IMR-90 (cell line): ENCODE measurements around the gene RNF212. TPM values are rescaled to one million over a fixed set of nuclear protein-coding genes. Genes with fewer than 3 reads are reported as not detected.

ENCODE experiments used
- ATAC-seq: fragments of 200-7000 bp; cut with Tn5 transposase; 2 replicates; pipeline ENCODE4 v1.9.1; 2020; ENCODE audit warnings: low read depth, mild to moderate bottlenecking, moderate library complexity
- BruUV-seq: library from RNA; stranded (reverse); fragments of 400-500 nt; replicated peaks from 2 replicates; lab custom pipeline; 2021; lab: Mats Ljungman, UMichigan
- CTCF ChIA-PET: fragments of 300-600 bp; formaldehyde crosslinking; extraction: SDS; loops from one replicate; lab custom pipeline; 2021; ENCODE audit warnings: antibody characterized with exemption; lab: Yijun Ruan, JAX
- POLR2A ChIA-PET: fragments of 300-600 bp; sonication (Branson Sonifier 250); formaldehyde crosslinking; loops from one replicate; lab custom pipeline; 2022; ENCODE audit warnings: antibody characterized with exemption; ENCODE audit not compliant: unreplicated experiment; lab: Charles Lee
- DNase-seq: peaks from one replicate; pipeline ENCODE4 v3.0.0; 2013
- H2AFZ ChIP-seq: replicated peaks from 2 replicates; pipeline ENCODE3; 2013; ENCODE audit warnings: low read length, mild to moderate bottlenecking; ENCODE audit not compliant: poor library complexity
- H2AK5ac ChIP-seq: 2 replicates; pipeline ENCODE4 v1.6.1; 2013; ENCODE audit warnings: low read depth, low read length, inconsistent platforms
- H2AK9ac ChIP-seq: replicated peaks from 2 replicates; pipeline ENCODE3; 2013; ENCODE audit warnings: mild to moderate bottlenecking, low read depth, low read length, moderate library complexity; ENCODE audit not compliant: poor library complexity
- H2BK120ac ChIP-seq: 2 replicates; pipeline ENCODE4 v1.6.1; 2013; ENCODE audit warnings: low read depth, low read length, inconsistent platforms
- H2BK15ac ChIP-seq: 3 replicates; pipeline ENCODE4 v1.6.1; 2013; ENCODE audit warnings: low read depth, low read length, inconsistent platforms
- H2BK20ac ChIP-seq: 2 replicates; pipeline ENCODE4 v1.6.1; 2013; ENCODE audit warnings: low read depth, mild to moderate bottlenecking, inconsistent platforms, low read length, moderate library complexity
- H2BK5ac ChIP-seq: 2 replicates; pipeline ENCODE4 v1.6.1; 2013; ENCODE audit warnings: mild to moderate bottlenecking, low read depth, low read length, inconsistent platforms; ENCODE audit not compliant: poor library complexity, severe bottlenecking
- H3K14ac ChIP-seq: replicated peaks from 2 replicates; pipeline ENCODE4 v1.6.1; 2013; ENCODE audit warnings: low read depth, low read length, inconsistent platforms
- H3K18ac ChIP-seq: 2 replicates; pipeline ENCODE4 v1.6.1; 2013; ENCODE audit warnings: low read depth, low read length, control low read depth
- H3K23ac ChIP-seq: 2 replicates; pipeline ENCODE4 v1.6.1; 2013; ENCODE audit warnings: low read depth, low read length, inconsistent platforms
- H3K27ac ChIP-seq: 2 replicates; pipeline ENCODE4 v1.5.1; 2013; ENCODE audit warnings: mild to moderate bottlenecking, control low read depth, low read length; ENCODE audit not compliant: insufficient read depth
- H3K27me3 ChIP-seq: 2 replicates; pipeline ENCODE4 v1.6.1; 2013; ENCODE audit warnings: low read length; ENCODE audit not compliant: control insufficient read depth, insufficient read depth
- H3K36me3 ChIP-seq: 2 replicates; pipeline ENCODE4 v1.6.1; 2013; ENCODE audit warnings: low read length, mixed read lengths; ENCODE audit not compliant: control insufficient read depth, insufficient read depth
- H3K4ac ChIP-seq: 2 replicates; pipeline ENCODE4 v1.6.1; 2013; ENCODE audit warnings: low read depth, low read length, inconsistent platforms
- H3K4me1 ChIP-seq: 2 replicates; pipeline ENCODE4 v1.6.1; 2013; ENCODE audit warnings: low read length, mixed read lengths; ENCODE audit not compliant: control insufficient read depth, insufficient read depth
- H3K4me2 ChIP-seq: 2 replicates; pipeline ENCODE4 v1.6.1; 2013; ENCODE audit warnings: low read depth, mild to moderate bottlenecking, control low read depth, low read length, moderate library complexity
- H3K4me3 ChIP-seq: 2 replicates; pipeline ENCODE4 v1.5.1; 2013; ENCODE audit warnings: low read depth, mild to moderate bottlenecking, control low read depth, low read length, moderate library complexity; ENCODE audit not compliant: insufficient read depth
- H3K56ac ChIP-seq: 2 replicates; pipeline ENCODE4 v1.6.1; 2013; ENCODE audit warnings: low read length, inconsistent platforms; ENCODE audit not compliant: insufficient read depth; ENCODE audit errors: extremely low read depth
- H3K79me1 ChIP-seq, 2 experiments: 2 replicates each; pipeline ENCODE4 v1.6.1; 2013; ENCODE audit warnings: low read length in 2 of 2, inconsistent platforms in 1 of 2, low read depth in 1 of 2
- H3K9ac ChIP-seq: 2 replicates; pipeline ENCODE4 v1.6.1; 2013; ENCODE audit warnings: low read depth, low read length, control low read depth
- H3K9me1 ChIP-seq: 2 replicates; pipeline ENCODE4 v1.6.1; 2013; ENCODE audit warnings: low read length, inconsistent platforms; ENCODE audit not compliant: insufficient read depth
- H3K9me3 ChIP-seq: 2 replicates; pipeline ENCODE4 v1.6.1; 2013; ENCODE audit warnings: low read length; ENCODE audit not compliant: control insufficient read depth, insufficient read depth
- H4K20me1 ChIP-seq: 2 replicates; pipeline ENCODE4 v1.6.1; 2013; ENCODE audit warnings: low read length, inconsistent platforms; ENCODE audit not compliant: insufficient read depth
- H4K5ac ChIP-seq: 2 replicates; pipeline ENCODE4 v1.6.1; 2013; ENCODE audit warnings: mild to moderate bottlenecking, low read depth, low read length, control low read depth
- H4K8ac ChIP-seq, 2 experiments: 2 replicates each; pipeline ENCODE4 v1.6.1; 2013; ENCODE audit warnings: low read depth in 2 of 2, low read length in 2 of 2, control low read depth in 1 of 2, inconsistent platforms in 1 of 2
- H4K91ac ChIP-seq: 2 replicates; pipeline ENCODE4 v1.6.1; 2013; ENCODE audit warnings: low read depth, low read length, inconsistent platforms; ENCODE audit not compliant: insufficient read depth
- CEBPB ChIP-seq: IDR thresholded peaks from 2 replicates; pipeline ENCODE4 v1.6.1; 2012; ENCODE audit warnings: low read depth, low read length, improper control_type of control experiment
- CHD1 ChIP-seq: IDR thresholded peaks from 2 replicates; pipeline ENCODE4 v1.6.1; 2012; ENCODE audit warnings: low read depth, low read length, improper control_type of control experiment
- CTCF ChIP-seq: conservative IDR thresholded peaks from 2 replicates; pipeline ENCODE4 v1.5.1; 2012; ENCODE audit warnings: mild to moderate bottlenecking, low read depth, low read length, improper control_type of control experiment
- MXI1 ChIP-seq: IDR thresholded peaks from 2 replicates; pipeline ENCODE4 v1.6.1; 2012; ENCODE audit warnings: low read depth, mild to moderate bottlenecking, low read length, moderate library complexity, borderline replicate concordance
- NFE2L2 ChIP-seq: fragments of 150-350 bp; IDR thresholded peaks from 2 replicates; pipeline ENCODE4 v1.6.1; 2016; ENCODE audit warnings: low read depth, mild to moderate bottlenecking, low read length
- POLR2A ChIP-seq: IDR thresholded peaks from 2 replicates; pipeline ENCODE4 v1.6.1; 2012; ENCODE audit warnings: mild to moderate bottlenecking, low read depth, low read length
- RCOR1 ChIP-seq: IDR thresholded peaks from 2 replicates; pipeline ENCODE4 v1.6.1; 2012; ENCODE audit warnings: mild to moderate bottlenecking, low read length, improper control_type of control experiment; ENCODE audit not compliant: insufficient replicate concordance
- WGBS, 2 experiments: methylation state at CpG; one replicate each; pipeline versions ENCODE4 v1.1.5 to v1.1.7; 2013; ENCODE audit warnings: missing lambda C conversion rate in 2 of 2; ENCODE audit not compliant: insufficient read length in 1 of 2; ENCODE audit errors: extremely low coverage in 2 of 2; 5-methylcytosine and 5-hydroxymethylcytosine counted together
- dilution Hi-C: fragments of 300-500 bp; cut with HindIII; formaldehyde crosslinking; loops from one replicate; pipeline ENCODE4 v1.14.3; 2018; ENCODE audit warnings: low sequenced_read_pairs; ENCODE audit not compliant: unreplicated experiment
- in situ Hi-C: fragments of 300-500 bp; cut with MboI; formaldehyde crosslinking; loops from 3 replicates; pipeline ENCODE4 v1.14.3; 2019; ENCODE audit warnings: low sequenced_read_pairs, inconsistent platforms, mixed read lengths
- intact Hi-C: fragments of 100-400 bp; cut with micrococcal nuclease; formaldehyde crosslinking; loops from 2 replicates; pipeline ENCODE4 v1.10.0; 2022
- polyA plus RNA-seq, 3 experiments: library from polyadenylated mRNA; depleted of rRNA; stranded (reverse); fragments of >200 nt; gene quantifications; 2 replicates each; pipeline ENCODE4 v1.2.3, GENCODE V29; 2012; ENCODE audit warnings: low replicate concordance in 1 of 3
- total RNA-seq: library from RNA; depleted of rRNA; stranded (reverse); fragments of >200 nt; gene quantifications from 2 replicates; pipeline ENCODE4 v1.2.3, GENCODE V29; 2012

RNF212 gene
- total and polyA plus RNA-seq, 2 of the 4 experiments (the other 2 are of a cell fraction) = under 0.01 to 0.51 TPM

DNA sequence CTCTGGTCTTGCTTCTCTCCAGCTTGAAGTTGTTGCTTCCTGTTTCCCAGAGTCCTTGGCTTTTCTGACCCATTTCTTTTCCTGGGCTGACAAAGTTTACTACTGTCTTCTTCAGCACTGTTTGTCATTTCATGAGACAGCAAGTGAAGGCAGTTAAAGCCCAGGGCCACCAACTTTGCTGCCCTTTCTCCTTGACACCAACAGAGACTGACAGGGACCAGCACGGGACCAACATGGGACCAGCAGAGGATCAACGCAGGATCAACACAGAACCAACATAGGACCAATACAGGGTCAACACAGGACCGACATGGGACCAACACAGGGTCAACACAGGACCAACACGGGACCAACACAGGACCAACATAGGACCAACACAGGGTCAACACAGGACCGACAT is 34.9 kb downstream of the RNF212 start:
- Histone ChIP-seq H3K4me2 (no peak overlapping the region), H3K14ac (no peak overlapping the region), H3K79me1 (no peaks in the 10 kb centered on the region), H3K56ac (no peak overlapping the region), H2AFZ (no peak overlapping the region), H4K8ac (no peak overlapping the region), H4K5ac (no peak overlapping the region), H2BK20ac (no peak overlapping the region), H3K27me3 (peaks cover 23% of the 10 kb centered on the region), H2AK5ac (no peak overlapping the region), H3K9me3 (no peaks in the 10 kb centered on the region), H3K18ac (no peak overlapping the region), H3K9ac (no peak overlapping the region), H3K23ac (no peak overlapping the region), H2BK15ac (no peak overlapping the region), H2BK5ac (no peak overlapping the region), H4K91ac (no peak overlapping the region), H3K27ac (no peak overlapping the region), H3K4ac (no peak overlapping the region), H2BK120ac (no peak overlapping the region), H3K4me3 (no peak overlapping the region), H2AK9ac (no peak overlapping the region), H3K9me1 (no peaks in the 10 kb centered on the region), H3K36me3 (no peaks in the 10 kb centered on the region), H3K4me1 (peaks cover 6% of the 10 kb centered on the region), H4K20me1 (no peaks in the 10 kb centered on the region)
- no TSS peak for BruUV-seq
- no peak for DNase-seq
- WGBS, 2 experiments = 84% methylated on average over 4 of the region's 5 CpGs; no CpG with 5 or more reads in 1 of the 2 experiments
- in situ Hi-C loops (no loop called here), intact Hi-C loops (no loop called here), dilution Hi-C loops (no loop called here)
- ChIA-PET POLR2A (no interaction called here), CTCF (no interaction called here)
- TF ChIP-seq POLR2A (no peak), NFE2L2 (no peak), CTCF (no peak), CHD1 (no peak), MXI1 (no peak), RCOR1 (no peak), CEBPB (no peak)
- no peak for ATAC-seq
